HCT116 (cell line): ENCODE data around the gene SHISA6.

ENCODE experiments used
- EGR1 ChIP-seq: IDR thresholded peaks from 2 replicates; pipeline ENCODE4 v1.6.1; 2012; ENCODE audit warnings: low read depth
- MAX ChIP-seq: IDR thresholded peaks from 2 replicates; pipeline ENCODE4 v1.6.1; 2012
- SP1 ChIP-seq: IDR thresholded peaks from 2 replicates; pipeline ENCODE4 v1.6.1; 2012; ENCODE audit warnings: low read depth
- SRF ChIP-seq: IDR thresholded peaks from 2 replicates; pipeline ENCODE4 v1.6.1; 2012; ENCODE audit warnings: low read depth
- TF ChIP-seq, protein P1 (sequence below), 3 experiments: fragments of 200-600 bp in 1 of 3; sonication (generic) in 1 of 3; IDR thresholded peaks in 2 of 3; conservative IDR thresholded peaks in 1 of 3; 2 replicates each; pipeline ENCODE4 v1.5.1; 2012 to 2017; ENCODE audit warnings: low read depth in 2 of 3, low read length in 2 of 3, antibody characterized with exemption in 1 of 3, borderline replicate concordance in 1 of 3, control low read depth in 1 of 3, mild to moderate bottlenecking in 1 of 3, mixed read lengths in 1 of 3, mixed run types in 1 of 3, moderate library complexity in 1 of 3; ENCODE audit not compliant: insufficient read depth in 1 of 3

GRCh38 chr17:11294826-11295225, 53.8 kb downstream of the SHISA6 start:
- TF ChIP-seq, protein P1, sequence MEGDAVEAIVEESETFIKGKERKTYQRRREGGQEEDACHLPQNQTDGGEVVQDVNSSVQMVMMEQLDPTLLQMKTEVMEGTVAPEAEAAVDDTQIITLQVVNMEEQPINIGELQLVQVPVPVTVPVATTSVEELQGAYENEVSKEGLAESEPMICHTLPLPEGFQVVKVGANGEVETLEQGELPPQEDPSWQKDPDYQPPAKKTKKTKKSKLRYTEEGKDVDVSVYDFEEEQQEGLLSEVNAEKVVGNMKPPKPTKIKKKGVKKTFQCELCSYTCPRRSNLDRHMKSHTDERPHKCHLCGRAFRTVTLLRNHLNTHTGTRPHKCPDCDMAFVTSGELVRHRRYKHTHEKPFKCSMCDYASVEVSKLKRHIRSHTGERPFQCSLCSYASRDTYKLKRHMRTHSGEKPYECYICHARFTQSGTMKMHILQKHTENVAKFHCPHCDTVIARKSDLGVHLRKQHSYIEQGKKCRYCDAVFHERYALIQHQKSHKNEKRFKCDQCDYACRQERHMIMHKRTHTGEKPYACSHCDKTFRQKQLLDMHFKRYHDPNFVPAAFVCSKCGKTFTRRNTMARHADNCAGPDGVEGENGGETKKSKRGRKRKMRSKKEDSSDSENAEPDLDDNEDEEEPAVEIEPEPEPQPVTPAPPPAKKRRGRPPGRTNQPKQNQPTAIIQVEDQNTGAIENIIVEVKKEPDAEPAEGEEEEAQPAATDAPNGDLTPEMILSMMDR (IDR thresholded peaks at IDR 0.05 in 2 of 3, conservative IDR thresholded peaks at IDR 0.05 in 1 of 3; ENCODE audit: borderline replicate concordance in 1 of 3, insufficient read depth in 1 of 3, low read depth in 2 of 3, low read length in 2 of 3): no peak
- TF ChIP-seq MAX (no peak), SP1 (no peak), EGR1 (no peak), SRF (no peak)
